Stimulated activated CD4-positive, alpha-beta T cell treated with anti-CD3 and anti-CD28 coated beads, Interleukin-12 subunit alpha, Interleukin-12 subunit beta, amount 100 ng/mL, for 24 hours (primary cell): ENCODE measurements around the gene FLYWCH1.
A peak's percentile ranks its signal among the peaks of the same experiment; 100 is the strongest.
"Not testable (repeated sequence)": the region's sequence is repeated elsewhere in the genome, so short reads cannot be mapped to it uniquely, and the experiment has no call there.

Experiments used
- DNase-seq, 2 experiments: peaks; one replicate each; pipeline ENCODE4 v3.0.0-alpha.2; 2020; ENCODE audit warnings: low read depth in 2 of 2

Gene FLYWCH1

DNA sequence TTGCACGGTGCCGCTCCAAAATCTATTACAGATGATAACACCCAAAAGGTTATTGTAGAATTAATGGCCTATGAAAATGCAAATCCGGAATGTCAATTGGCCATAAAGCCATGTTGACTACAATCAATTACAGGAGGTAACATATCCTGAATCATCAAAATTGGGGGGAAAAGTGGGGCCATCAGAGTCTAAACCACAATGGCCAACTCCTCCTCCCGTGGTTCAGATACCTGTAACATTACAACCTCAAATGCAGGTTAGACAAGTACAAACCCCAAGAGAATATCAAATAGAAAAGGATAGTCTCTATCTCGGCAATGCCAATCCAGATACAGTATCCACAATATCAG lies 14.9 kb downstream of the FLYWCH1 start:
- DNase-seq = no peak

- DNase-seq = peak; percentile 73 to 87
Observed at GRCh38 chr16:2927010-2927646, 15.4 kb downstream of the FLYWCH1 start.

- DNase-seq = not testable (repeated sequence)
Observed at GRCh38 chr16:2928151-2928550, 16.4 kb downstream of the FLYWCH1 start.

DNA sequence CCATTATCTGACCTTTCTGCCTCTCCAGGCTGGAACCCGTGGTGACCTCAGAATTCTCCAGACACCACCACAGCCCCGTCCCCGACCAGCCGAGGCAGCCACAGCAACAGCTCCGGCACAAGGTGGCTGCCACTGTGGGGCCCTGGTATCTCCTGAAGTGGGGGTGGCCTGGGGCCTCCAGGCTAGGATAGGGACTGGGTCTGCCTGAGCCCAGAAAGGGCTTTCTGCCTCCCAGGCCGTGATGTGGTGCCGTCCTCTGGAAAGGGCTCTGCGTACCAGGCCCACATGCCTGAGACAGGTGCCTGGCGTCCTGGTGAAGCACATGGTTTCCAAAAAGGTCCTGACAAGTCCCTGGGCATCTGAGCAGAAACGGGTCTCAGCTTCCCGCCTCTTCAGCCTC lies 17.1 kb downstream of the FLYWCH1 start:
- DNase-seq = no peak

DNA sequence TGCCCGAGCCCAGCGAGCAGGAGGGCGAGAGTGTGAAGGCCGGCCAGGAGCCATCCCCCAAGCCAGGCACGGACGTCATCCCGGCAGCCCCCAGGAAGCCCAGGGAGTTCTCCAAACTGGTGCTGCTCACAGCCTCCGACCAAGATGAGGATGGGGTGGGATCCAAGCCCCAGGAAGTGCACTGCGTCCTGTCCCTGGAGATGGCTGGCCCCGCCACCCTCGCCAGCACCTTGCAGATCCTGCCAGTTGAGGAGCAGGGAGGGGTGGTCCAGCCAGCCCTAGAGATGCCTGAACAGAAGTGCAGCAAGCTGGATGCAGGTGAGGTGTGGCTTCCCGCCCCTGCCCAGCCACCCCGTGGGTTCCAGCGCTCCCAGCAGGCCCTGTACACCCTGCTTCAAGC lies 18.0 kb downstream of the FLYWCH1 start:
- no peak for DNase-seq

DNA sequence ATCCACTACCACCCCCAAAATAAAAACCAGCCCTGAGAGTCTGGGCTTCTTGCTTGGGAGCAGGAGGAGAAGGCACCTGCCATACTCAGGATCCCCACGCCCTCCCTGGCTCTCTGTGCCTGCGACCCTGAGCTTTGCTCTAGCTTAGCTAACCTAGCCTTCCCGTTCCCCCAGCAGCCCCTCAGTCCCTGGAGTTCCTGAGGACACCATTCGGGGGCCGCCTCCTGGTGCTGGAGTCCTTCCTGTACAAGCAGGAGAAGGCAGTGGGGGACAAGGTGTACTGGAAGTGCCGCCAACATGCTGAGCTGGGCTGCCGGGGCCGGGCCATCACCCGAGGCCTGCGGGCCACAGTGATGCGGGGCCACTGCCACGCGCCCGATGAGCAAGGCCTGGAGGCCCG lies 18.5 kb downstream of the FLYWCH1 start:
- no peak for DNase-seq

DNA sequence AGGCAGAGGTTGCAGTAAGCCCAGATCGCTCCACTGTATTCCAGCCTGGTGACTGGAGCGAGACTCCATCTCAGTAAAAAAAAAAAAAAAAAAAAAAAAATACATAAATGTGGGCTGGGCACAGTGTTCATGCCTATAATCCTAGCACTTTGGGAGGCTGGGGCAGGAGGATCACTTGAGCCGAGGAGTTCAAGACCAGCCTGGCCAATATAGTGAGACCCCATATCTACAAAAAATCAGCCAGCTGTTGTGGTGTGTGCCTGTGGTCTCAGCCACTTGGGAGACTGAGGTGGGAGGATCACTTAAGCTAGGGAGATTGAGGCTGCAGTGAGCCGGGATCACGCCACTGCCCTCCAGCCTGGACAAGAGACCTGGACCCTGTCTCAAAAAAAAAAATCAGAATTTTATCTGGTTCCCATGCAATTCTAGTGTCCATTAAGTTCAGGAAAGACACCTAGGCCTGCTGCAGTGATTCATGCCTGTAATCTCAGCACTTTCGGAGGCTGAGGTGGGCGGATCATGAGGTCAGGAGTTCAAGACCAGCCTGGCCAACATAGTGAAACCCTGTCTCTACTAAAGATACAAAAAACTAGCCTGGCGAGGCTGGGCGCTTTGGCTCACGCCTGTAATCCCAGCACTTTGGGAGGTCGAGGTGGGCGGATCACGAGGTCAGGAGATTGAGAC lies 19.6 kb downstream of the FLYWCH1 start:
- not testable (repeated sequence) for DNase-seq

GRCh38 chr16:2933136-2933535 lies 21.4 kb downstream of the FLYWCH1 start:
- no peak for DNase-seq

- DNase-seq = no peak
Observed at GRCh38 chr16:2933701-2934100, 22.0 kb downstream of the FLYWCH1 start.

GRCh38 chr16:2934450-2934849 lies 22.7 kb downstream of the FLYWCH1 start:
- DNase-seq = no peak

DNA sequence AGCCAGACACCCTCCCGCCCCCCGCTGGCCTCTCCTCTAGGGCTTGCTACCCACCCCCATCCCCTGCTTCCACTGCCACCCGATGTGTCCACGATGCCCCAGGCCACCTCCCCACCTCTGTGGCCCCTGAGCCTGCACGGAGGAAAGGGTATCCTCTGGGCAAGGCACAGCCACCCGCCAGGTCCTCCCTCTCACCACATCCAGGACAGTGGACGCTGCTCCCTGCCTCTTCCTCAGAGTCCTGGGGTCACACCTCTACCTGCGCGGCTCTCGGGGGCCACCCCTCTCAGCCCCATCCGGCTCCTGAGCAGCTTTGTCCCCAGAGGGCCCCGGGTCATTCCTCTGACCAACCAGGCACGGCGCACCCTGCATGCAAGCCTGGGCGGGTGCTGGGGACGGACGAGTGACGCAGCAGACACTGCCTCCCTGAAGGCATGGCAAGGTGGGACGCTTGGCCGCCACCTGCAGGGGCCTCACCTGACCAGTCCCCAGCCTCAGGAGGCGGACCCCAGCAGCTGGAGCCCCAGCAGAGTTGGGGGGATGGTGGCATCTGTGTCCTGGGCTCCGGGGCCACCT lies 24.8 kb downstream of the FLYWCH1 start:
- DNase-seq = no peak

DNA sequence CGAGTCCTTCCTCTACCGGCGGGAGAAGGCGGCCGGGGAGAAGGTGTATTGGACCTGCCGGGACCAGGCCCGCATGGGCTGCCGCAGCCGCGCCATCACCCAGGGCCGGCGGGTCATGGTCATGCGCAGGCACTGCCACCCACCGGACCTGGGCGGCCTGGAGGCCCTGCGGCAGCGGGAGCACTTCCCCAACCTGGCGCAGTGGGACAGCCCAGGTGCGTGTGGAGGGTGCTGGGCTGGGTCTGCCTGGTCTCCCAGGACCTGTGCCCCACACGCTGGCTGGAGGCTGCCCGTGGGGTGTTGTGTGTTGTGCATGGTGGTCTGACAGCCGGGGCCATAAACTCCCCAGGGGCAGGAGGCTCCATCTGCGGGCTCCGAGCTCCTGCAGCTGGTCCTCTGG lies 25.4 kb downstream of the FLYWCH1 start:
- DNase-seq = no peak

DNA sequence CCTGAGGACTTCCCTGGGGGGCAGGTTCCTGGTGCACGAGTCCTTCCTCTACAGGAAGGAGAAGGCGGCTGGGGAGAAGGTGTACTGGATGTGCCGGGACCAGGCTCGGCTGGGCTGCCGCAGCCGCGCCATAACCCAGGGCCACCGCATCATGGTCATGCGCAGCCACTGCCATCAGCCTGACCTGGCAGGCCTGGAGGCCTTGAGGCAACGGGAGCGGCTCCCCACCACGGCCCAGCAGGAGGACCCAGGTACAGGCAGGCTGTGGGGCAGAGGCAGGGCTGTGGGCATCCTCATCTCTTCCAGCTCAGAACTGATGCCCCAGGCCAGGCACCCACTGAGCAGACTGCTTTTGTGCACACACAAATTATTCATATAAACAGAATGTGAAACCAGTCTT lies 26.5 kb downstream of the FLYWCH1 start:
- DNase-seq = no peak

DNA sequence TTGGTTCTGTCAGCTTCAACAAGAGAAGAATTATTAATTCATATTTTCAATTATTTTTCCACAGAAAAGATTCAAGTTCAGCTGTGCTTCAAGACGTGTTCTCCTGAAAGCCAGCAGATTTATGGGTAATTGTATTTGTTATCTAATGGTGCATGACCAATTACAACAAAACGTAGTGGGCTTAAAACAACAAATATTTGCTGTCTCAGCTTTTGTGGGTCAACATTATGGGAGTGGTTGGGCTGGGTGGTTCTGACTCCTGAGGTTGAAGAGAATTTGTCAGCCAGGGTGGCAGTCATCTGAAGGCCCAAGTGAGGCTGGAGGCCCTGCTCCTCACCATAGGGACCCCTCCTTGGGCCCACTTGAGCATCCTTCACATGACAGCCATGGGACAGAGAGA lies 28.2 kb downstream of the FLYWCH1 start:
- DNase-seq = no peak

DNA sequence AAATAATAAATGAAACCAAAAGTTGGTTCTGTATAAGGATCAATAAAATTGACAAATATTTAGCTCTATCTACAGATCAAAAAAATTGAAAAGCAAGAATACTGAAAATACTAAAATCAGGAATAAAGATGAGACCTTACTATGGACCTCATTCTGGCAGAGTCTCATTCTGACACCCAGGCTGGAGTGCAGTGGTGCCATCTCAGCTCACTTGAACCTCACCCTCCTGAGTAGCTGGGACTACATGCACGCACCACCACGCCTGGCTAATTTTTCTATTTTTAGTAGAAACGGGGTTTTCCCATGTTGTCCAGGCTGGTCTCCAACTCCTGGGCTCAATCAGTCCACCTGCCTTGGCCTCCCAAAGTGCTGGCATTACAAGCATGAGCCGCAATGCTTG lies 30.3 kb downstream of the FLYWCH1 start:
- DNase-seq = no peak

DNA sequence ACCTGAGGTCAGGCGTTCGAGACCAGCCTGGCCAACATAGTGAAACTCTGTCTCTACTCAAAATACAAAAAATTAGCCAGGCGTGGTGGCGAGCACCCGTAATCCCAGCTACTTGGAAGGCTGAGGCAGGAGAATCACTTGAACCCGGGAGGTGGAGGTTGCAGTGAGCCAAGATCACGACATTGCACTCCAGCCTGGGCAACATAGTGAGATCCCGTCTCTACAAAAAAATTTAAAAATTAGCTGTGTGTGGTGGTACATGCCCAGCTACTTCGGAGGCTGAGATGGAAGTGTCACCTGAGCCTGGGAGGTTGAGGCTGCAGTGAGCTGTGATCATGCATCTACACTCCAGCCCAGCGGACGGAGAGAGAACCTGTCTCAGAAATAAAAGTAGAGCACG lies 32.0 kb downstream of the FLYWCH1 start:
- not testable (repeated sequence) for DNase-seq

- DNase-seq = no peak
Observed at GRCh38 chr16:2946649-2947048, 34.9 kb downstream of the FLYWCH1 start.

DNA sequence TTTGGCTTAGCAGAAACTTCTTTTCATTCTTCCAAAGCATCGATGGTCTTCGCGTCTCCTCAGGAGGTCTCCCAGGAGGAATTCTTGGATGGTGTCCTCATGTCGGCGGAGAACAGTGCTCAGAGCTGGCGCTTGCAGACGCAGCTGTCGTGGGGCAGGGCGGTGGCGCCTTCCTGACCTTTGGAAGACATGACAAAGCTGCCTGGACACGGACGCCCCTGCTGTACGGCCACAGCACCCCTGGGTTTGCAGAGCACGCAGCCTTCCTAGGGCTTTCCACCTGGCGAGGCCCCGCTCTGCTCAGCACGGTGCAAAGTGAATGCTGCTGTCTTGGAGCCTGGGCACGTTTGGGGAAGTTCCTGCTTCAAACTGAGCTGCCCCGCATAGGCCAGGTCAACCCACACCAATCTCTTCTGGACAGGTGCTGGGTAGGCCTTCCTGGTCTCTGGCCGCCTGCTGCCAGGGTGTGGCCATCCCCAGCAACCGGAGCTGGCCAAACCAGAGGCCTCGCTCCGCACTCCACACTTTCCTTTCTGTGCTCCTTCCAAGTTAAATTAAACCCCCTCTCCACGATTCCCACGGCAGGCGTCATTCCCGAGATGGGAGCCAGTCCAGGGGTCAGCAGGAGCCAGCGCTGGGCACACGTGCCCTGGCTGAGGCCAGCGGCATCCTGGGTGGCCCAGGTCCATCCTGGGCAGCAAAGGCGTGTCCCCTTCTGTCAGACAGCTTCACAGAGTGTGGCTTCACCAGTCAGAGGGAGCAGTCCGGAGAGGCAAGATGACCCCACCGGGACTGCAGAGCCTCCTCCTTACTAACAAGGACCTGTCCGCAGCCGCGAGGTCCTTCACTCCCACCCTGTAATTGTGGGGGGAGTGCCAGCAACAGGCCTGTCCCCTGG lies 37.3 kb downstream of the FLYWCH1 start:
- DNase-seq = no peak

DNA sequence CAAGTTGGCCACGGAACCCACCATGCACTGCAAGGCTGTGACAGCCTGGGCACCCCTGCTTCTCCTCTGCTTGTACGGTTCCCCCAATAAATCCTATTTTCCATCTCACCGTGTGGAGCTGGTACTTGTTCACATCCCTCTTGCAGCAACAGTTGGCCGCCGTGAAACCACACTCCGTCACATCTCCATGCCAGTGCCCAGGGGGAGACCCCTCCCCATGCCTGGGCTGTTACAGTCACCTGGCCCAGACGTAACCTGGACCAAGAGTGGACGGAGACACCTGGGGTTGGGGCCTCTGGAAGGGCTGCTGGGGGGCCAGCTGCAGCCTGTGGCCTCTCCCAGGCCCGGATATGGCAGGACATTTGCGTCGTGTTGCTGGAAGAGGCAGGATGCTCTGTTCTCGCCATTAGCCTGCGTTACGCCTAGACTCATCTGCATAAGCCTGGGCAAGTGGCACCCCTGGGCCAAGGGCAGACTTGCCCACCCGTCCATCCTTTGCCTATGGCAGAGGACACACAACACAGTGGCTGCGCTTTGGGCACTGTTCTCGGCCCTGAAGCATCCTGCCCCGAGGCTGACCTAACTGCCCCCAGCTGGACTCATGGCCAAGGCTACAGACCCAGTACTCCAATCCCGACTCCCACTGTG lies 38.1 kb downstream of the FLYWCH1 start:
- no peak for DNase-seq

- no peak for DNase-seq
Observed at GRCh38 chr16:2950353-2950724, 38.6 kb downstream of the FLYWCH1 start.

DNA sequence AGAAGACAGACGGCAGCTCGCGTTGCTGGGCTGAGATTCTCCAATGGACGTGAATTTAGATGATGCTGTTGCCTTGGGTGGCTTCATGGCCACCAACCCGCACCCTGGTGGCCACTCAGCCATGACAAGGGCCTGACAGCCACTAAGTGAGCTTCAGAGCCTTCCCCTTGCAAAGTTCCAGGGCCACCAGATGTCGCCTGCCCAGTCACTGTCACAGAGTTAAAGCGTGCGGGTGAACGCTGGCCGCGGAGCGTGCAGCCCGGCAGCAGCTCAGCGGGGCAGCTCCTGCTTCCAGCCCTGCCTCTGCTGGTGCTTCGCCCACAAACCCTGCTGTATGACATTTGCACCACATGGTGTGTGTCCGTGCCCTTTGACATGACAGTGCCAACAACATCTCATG lies 39.0 kb downstream of the FLYWCH1 start:
- DNase-seq = no peak

DNA sequence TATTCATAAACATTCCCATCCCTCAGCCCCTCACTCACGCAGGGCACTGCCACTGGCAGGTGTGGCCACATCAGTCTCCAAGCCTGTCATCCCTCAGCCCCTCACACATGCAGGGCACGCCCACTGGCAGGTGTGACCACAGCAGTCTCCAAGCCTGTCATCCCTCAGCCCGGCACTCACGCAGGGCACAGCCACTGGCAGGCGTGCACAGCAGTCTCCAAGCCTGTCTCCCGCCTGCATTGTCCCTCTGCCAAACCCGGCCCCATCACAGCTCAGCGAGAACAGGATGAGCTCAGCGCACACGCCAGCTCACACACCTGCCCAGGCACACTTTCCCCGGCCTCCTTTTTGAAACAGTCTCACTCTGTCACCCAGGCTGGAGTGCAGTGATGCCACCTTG lies 40.9 kb downstream of the FLYWCH1 start:
- no peak for DNase-seq
